Stimulated activated CD4-positive, alpha-beta T cell treated with anti-CD3 and anti-CD28 coated beads, Interleukin-15, amount 100 ng/mL, for 24 hours (primary cell): ENCODE data around the gene GRIN2C.
A peak's percentile ranks its signal among the peaks of the same experiment; 100 is the strongest.
"Not testable (repeated sequence)": the region's sequence is repeated elsewhere in the genome, so short reads cannot be mapped to it uniquely, and the experiment has no call there.

Experiments used
- DNase-seq: peaks from one replicate; pipeline ENCODE4 v3.0.0-alpha.2; 2020

Gene GRIN2C

DNA sequence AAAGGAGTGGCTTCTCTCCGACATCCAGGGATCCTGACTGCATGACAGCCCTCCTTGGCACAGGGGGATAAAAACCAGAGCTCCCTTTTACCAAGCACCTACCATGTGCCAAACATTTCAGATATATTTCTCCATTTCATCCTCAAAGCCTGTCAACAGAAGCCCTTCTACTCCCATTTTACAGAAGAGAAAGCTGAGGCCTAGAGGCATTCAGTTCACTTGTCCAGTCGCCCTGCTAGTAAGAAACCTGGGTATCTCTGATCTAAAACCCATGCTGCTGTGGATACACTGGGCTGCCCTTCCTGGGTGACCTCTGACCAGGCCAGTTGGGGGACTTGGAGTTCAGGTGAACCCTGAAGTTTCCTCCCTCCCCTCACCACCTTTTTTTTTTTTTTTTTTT is 19.0 kb upstream of the GRIN2C start:
- no peak for DNase-seq

- no peak for DNase-seq
Measured at GRCh38 chr17:74877592-74878548, 18.2 kb upstream of the GRIN2C start.

DNA sequence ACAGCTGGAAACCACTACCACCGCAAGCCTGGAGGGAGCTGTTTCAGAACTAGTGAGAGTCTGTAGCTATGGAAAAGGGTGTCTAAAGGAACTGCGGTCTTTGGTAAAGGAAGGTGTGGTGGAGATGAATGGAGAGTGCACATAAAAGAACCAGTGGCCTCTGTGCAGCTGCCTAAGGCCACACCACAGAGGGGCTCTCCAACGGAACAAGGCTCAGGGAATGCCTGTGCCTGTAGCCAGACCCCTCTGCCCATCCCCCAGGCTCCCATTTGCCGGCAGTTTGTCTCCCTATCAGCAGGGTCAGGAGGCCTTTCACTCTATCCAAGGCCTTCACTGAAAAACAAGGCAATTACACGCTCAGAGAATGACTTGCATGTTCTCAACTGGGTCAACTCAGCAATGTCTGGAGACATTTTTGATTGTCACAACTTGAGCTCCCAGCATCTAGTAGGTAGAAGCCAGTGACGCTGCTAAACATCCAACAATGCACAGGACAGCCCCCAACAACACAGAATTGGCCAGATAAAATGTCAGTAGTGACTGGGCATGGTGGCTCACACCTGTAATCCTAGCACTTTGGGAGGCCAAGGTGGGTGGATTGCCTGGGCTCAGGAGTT is 16.4 kb upstream of the GRIN2C start:
- DNase-seq, result no peak

- DNase-seq, result no peak
Measured at GRCh38 chr17:74875155-74875976, 15.7 kb upstream of the GRIN2C start.

DNA sequence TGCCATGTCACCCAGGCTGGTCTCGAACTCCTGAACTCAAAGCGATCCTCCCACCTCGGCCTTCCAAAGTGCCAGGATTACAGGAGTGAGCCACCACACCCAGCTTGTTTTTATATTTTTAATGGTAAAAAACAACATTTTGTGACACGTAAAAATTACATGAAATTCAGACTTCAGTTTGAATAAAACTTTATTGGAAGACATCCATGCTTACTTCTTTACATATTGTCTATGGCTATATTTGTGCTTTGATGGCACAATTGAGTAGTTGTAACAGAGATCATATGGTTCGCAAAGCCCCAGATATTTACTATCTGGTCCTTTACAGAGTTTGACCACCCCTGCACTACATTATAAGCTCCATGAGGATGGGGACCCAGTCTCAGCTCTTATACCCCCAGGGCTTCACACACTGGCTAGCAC is 14.9 kb upstream of the GRIN2C start:
- DNase-seq, result no peak

- no peak for DNase-seq
Measured at GRCh38 chr17:74873874-74874614, 14.4 kb upstream of the GRIN2C start.

- peak; percentile 99 for DNase-seq
Measured at GRCh38 chr17:74873037-74873873, 13.6 kb upstream of the GRIN2C start.

DNA sequence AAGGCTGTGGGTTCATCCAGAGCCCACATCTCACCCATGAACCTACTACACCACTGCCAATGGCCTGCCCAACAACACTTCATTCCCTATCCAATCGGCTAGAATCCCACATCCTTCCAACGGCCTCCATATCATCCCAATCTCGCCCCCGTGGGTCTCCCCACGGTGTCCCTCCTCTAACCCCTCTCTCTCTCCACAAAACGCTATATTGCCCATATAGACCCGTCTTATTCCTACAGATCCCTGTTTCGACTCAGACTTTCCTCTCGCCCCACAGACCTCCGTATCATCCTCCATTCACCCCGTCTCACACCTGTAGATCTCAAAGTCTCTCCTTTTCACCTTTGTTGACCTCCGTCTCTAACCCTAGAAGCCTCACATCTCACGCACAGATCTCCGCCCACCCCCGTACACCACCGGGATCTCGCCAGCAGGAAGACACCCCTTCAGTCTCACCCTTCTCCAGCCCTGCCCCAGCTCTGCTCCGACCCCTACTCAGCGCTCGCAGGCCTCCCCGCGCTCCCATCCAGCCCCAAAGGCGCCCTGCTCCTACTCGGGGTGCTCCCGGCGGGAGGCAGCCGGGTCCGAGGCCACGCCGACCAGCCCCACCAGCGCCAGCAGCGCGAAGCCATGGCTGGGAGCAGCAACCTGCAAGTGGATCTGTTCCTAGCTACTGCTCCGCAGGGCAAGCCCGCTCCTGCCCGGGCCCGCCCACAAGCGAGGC is 12.8 kb upstream of the GRIN2C start, which contains the start of gene FDXR:
FDXR (minus strand) TSS at position 682 of the 724 bp plus-strand sequence; CDS start at position 632, 50 bp downstream.
- no peak for DNase-seq

DNA sequence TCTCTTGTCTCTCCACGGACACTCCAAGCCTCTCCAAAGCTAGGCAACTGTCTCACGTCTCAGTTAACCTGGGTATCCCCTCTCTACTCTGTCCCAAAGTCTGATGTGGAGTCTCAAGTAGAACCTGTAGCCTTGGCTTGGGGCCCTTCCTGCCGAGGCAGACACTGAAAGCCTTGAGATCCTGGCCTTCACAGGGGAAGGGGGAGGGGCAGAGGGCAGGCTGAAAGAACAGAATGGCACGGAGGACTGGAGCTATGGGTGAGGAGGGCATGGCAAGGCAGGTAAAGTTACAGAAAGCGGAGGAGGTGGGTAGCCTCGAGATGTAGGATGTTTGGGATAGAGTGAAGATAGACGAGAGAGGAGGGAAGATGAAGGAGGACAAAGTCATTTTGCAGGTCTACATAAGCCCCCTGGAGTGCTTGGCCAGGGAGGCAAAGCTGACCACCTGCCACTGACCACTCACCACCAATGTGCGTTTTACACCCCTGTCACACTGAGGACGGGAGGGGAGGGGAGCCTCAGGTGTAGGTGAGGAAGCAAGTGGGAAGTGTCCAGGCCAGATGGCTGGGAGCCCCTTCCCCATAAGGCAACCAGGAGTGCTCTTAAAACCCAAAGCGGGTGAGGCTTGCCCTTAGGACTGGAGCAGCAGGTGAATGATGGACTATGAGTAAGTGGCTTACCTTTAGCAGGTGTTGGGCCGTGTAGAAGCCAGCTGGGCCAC is 11.8 kb upstream of the GRIN2C start:
- DNase-seq, result no peak

DNA sequence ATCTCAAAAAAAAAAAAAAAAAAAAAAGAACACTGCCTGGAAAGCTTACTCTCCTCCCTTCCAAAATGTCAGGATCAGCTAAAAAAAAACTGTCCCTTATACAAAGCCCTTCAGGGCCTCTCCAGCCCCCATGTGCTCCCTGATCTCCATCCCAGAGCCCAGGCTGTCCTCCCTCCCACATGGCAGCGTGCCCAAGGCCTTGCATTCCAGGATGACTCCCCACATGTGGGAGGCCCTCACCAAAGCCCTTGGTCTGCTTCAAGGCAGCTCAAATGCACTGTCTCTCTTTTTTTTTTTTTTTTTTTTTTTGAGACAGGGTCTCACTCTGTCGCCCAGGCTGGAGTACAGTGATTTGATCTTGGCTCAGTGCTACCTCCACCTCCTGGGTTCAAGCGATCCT is 10.8 kb upstream of the GRIN2C start:
- DNase-seq, result no peak

DNA sequence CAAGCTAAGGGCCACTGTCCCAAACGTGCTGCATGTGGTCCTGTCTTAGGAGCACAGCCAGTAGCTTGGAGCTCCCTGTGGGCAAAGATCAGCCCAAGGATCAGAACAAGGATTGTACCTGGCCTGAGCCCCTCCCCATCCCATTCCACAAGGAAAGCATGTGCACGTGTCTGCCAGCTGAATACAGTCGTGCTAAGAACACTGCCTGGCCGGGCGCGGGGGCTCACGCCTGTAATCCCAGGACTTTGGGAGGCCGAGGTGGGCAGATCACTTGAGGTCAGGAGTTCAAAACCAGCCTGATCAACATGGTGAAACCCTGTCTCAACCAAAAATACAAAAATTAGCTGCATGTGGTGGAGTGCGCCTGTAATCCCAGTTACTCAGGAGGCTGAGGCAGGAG is 10.3 kb upstream of the GRIN2C start:
- not testable (repeated sequence) for DNase-seq

DNA sequence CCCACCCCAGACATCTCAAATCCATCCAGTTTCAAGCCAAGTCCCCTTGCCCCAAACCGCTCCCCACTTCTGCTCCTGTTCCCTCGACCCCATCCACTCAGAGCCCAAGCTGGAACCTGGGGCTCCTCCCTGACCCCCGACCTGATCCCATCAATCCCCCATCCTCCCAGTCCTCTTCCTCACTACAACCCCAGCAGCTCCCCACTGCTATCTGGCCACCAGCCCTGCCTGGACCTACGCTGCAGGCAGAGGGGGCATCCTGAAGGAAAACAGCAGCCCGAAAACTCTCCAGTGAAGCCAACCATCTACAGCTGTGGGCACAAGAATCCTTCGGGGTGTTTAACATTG is 9.2 kb upstream of the GRIN2C start:
- no peak for DNase-seq

DNA sequence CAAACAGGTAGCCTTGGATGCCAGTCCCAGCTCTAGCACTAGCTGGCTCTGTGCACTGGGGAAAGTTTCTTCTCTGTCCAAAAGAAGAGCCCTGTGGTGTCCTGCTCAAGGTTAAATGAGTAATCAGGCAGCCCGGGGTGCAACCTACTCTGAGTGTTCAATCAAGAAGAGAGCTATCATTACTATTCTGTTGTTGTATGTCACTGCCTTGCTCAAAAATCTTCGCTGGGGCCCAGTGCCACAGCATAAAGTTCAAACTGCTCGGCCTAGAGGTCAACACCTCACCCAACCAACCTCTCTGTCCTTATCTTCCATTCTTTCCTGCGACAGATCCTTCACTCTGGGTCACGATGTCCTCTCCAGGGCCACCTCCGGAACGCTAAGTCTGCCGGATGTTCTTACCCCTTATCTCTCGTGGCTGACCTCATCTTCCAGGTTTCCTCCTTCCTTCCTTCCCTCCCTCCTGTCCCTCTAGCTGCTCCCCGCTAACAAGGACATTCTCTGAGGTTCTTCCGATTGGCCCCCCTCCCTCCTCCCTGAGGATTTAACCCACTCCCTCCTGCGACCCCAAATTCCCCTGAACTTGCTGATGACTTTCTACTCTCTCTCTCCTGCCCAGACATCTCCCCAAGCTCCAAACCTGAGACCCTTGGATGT is 8.7 kb upstream of the GRIN2C start:
- DNase-seq, result no peak

GRCh38 chr17:74866198-74866835 is 6.6 kb upstream of the GRIN2C start:
- no peak for DNase-seq

GRCh38 chr17:74865504-74866197 is 6.0 kb upstream of the GRIN2C start:
- no peak for DNase-seq

- DNase-seq, result peak; percentile 79
Measured at GRCh38 chr17:74864866-74865395, 5.2 kb upstream of the GRIN2C start.

DNA sequence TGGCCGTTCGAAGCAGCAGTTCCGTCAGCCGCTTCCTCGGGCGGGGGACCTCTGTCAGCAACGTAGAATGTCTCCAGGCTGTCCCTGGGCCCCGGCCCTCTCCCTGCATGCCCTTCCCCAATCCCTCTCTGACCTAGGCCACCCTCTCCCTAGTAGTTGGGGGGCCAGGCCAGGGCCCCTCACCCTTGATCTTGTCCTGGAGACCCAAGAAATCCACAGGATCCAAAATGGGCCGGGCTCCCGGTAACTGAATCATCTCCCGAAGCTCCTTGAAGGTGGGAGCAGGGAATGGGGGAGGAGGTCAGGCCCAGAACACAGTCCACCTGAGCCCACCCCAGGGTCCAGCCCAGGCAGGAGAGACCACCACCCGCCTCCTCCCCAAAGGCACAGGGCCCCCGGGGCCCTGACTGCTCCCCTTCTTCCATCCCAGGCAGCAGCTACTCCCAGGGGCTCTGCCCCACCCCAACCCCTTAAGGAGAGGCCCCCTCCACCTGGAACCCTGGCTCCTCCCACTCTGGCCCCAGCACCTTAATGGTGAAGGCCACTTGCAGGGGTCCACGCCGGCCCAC is 4.7 kb upstream of the GRIN2C start:
- no peak for DNase-seq
